Natural killer cell treated with Interleukin-12 subunit alpha and Interleukin-12 subunit beta and Interleukin-15 and Interleukin-18, amount 100 ng/mL, for 72 hours (primary cell): ENCODE results near the gene LSP1. TPM values are rescaled to one million over a fixed set of nuclear protein-coding genes. Genes with fewer than 3 reads are reported as not detected.
A peak's percentile ranks its signal among the peaks of the same experiment; 100 is the strongest.
"Not testable (repeated sequence)": the region's sequence is repeated elsewhere in the genome, so short reads cannot be mapped to it uniquely, and the experiment has no call there.

Experiments used
- ATAC-seq, 2 donors: fragments of 150-1000 bp; cut with Tn5 transposase in 1 of 2; sonication (Bioruptor Pico), chemical (Tn5 transposase) in 1 of 2; 2 replicates each; pipeline ENCODE4 v1.10.0; 2021
- DNase-seq: peaks from one replicate; pipeline ENCODE4 v3.0.0; 2022; ENCODE audit warnings: low spot score
- H3K27ac Mint-ChIP-seq, 2 donors: 1 replicate in 1 of 2; 2 replicates in 1 of 2; pipeline ENCODE4 v1.8.0; 2022; ENCODE audit warnings: mixed read lengths in 2 of 2, mild to moderate bottlenecking in 1 of 2, moderate library complexity in 1 of 2
- H3K27me3 Mint-ChIP-seq, 2 donors: 1 replicate in 1 of 2; 2 replicates in 1 of 2; pipeline ENCODE4 v1.8.0; 2022; ENCODE audit warnings: mixed read lengths in 2 of 2
- H3K36me3 Mint-ChIP-seq: one replicate; pipeline ENCODE4 v1.8.0; 2022; ENCODE audit warnings: mixed read lengths
- H3K4me1 Mint-ChIP-seq, 2 donors: 1 replicate in 1 of 2; 2 replicates in 1 of 2; pipeline ENCODE4 v1.8.0; 2022; ENCODE audit warnings: low read depth in 2 of 2, mixed read lengths in 2 of 2, mild to moderate bottlenecking in 1 of 2
- H3K4me3 Mint-ChIP-seq: one replicate; pipeline ENCODE4 v1.8.0; 2022; ENCODE audit warnings: mixed read lengths
- H3K9me3 Mint-ChIP-seq: 2 replicates; pipeline ENCODE4 v1.8.0; 2022; ENCODE audit warnings: mixed read lengths
- total RNA-seq, 2 donors: library from RNA; stranded (reverse); gene quantifications; one replicate each; pipeline ENCODE4 v1.2.3, GENCODE V29; 2022

LSP1 gene
- total RNA-seq, 2 donors from 2014 or later, result 240 to 358 TPM

- no peak for DNase-seq
- Mint-ChIP-seq H3K27me3 (no peaks in the 10 kb centered on the region), H3K4me1 (peaks cover 31 to 50% of the 10 kb centered on the region in 2 donors), H3K36me3 (no peaks in the 10 kb centered on the region), H3K27ac (peak overlapping the region in 1 of 2 donors; percentile 60), H3K9me3 (no peaks in the 10 kb centered on the region), H3K4me3 (no peak overlapping the region)
- no peak for ATAC-seq
These were observed 19.5 kb downstream of the LSP1 start for GRCh38 chr11:1872267-1872985.

- Mint-ChIP-seq H3K27me3 (no peaks in the 10 kb centered on the region), H3K4me3 (no peak overlapping the region), H3K4me1 (peaks cover 27 to 49% of the 10 kb centered on the region in 2 donors), H3K9me3 (no peaks in the 10 kb centered on the region), H3K27ac (peak overlapping the region in 1 of 2 donors; percentile 60), H3K36me3 (no peaks in the 10 kb centered on the region)
- ATAC-seq, result no peak
- DNase-seq, result no peak
These were observed 20.3 kb downstream of the LSP1 start for GRCh38 chr11:1873048-1873812.

GRCh38 chr11:1873813-1874150, 20.9 kb downstream of the LSP1 start:
- not testable (repeated sequence) for H3K4me3 Mint-ChIP-seq, H3K27me3 Mint-ChIP-seq, H3K9me3 Mint-ChIP-seq, DNase-seq, ATAC-seq, H3K36me3 Mint-ChIP-seq
- Mint-ChIP-seq H3K27ac (peak overlapping the region in 1 of 2 donors; percentile 60), H3K4me1 (peaks cover 25 to 47% of the 10 kb centered on the region in 2 donors)

GRCh38 chr11:1874441-1875092, 21.7 kb downstream of the LSP1 start:
- not testable (repeated sequence) for DNase-seq, H3K9me3 Mint-ChIP-seq, H3K36me3 Mint-ChIP-seq, H3K27ac Mint-ChIP-seq, H3K27me3 Mint-ChIP-seq, H3K4me3 Mint-ChIP-seq, ATAC-seq
- H3K4me1 Mint-ChIP-seq, result peaks cover 17 to 39% of the 10 kb centered on the region in 2 donors

- Mint-ChIP-seq H3K4me3 (no peak overlapping the region), H3K36me3 (no peaks in the 10 kb centered on the region), H3K27me3 (no peaks in the 10 kb centered on the region), H3K9me3 (no peaks in the 10 kb centered on the region), H3K4me1 (peaks cover 10 to 35% of the 10 kb centered on the region in 2 donors), H3K27ac (peak overlapping the region in 1 of 2 donors; percentile 54)
- no peak for ATAC-seq
- DNase-seq, result peak; percentile 38
These were observed 22.4 kb downstream of the LSP1 start for GRCh38 chr11:1875093-1875850.

GRCh38 chr11:1875851-1876301, 23.0 kb downstream of the LSP1 start:
- ATAC-seq, H3K4me3 Mint-ChIP-seq, H3K27ac Mint-ChIP-seq, H3K9me3 Mint-ChIP-seq, H3K27me3 Mint-ChIP-seq, H3K36me3 Mint-ChIP-seq: not testable (repeated sequence)
- peak; percentile 55 for DNase-seq
- H3K4me1 Mint-ChIP-seq, result peaks cover 4 to 33% of the 10 kb centered on the region in 2 donors

GRCh38 chr11:1876361-1877063, 23.6 kb downstream of the LSP1 start:
- H3K9me3 Mint-ChIP-seq, result no peaks in the 10 kb centered on the region
- peak; percentile 47 for DNase-seq
- no peak overlapping the region for H3K4me3 Mint-ChIP-seq
- no peaks in the 10 kb centered on the region for H3K27me3 Mint-ChIP-seq
- peaks cover 0 to 29% of the 10 kb centered on the region in 2 donors for H3K4me1 Mint-ChIP-seq
- no peaks in the 10 kb centered on the region for H3K36me3 Mint-ChIP-seq
- H3K27ac Mint-ChIP-seq, result no peak overlapping the region
- no peak for ATAC-seq

- no peaks in the 10 kb centered on the region for H3K27me3 Mint-ChIP-seq
- peak; percentile 54 for DNase-seq
- no peak overlapping the region for H3K27ac Mint-ChIP-seq
- H3K9me3 Mint-ChIP-seq, result no peaks in the 10 kb centered on the region
- H3K36me3 Mint-ChIP-seq, result no peaks in the 10 kb centered on the region
- H3K4me1 Mint-ChIP-seq, result peaks cover 0 to 25% of the 10 kb centered on the region in 2 donors
- no peak overlapping the region for H3K4me3 Mint-ChIP-seq
- no peak for ATAC-seq
These were observed 24.6 kb downstream of the LSP1 start for GRCh38 chr11:1877211-1878136.

- peak; percentile 56 for DNase-seq
- Mint-ChIP-seq H3K4me3 (no peak overlapping the region), H3K4me1 (peaks cover 0 to 17% of the 10 kb centered on the region in 2 donors), H3K36me3 (no peaks in the 10 kb centered on the region), H3K9me3 (no peaks in the 10 kb centered on the region), H3K27me3 (no peaks in the 10 kb centered on the region), H3K27ac (no peak overlapping the region)
- ATAC-seq, result no peak
These were observed 25.5 kb downstream of the LSP1 start for GRCh38 chr11:1878137-1879031.

- H3K27ac Mint-ChIP-seq, result no peak overlapping the region
- no peaks in the 10 kb centered on the region for H3K27me3 Mint-ChIP-seq
- H3K9me3 Mint-ChIP-seq, result no peaks in the 10 kb centered on the region
These were observed 26.6 kb downstream of the LSP1 start for GRCh38 chr11:1879342-1879940.

More at GRCh38 chr11:1879342-1879940, 26.6 kb downstream of the LSP1 start:
- DNase-seq (peak; percentile 59), ATAC-seq (no peak)
- no peaks in the 10 kb centered on the region for H3K36me3 Mint-ChIP-seq
- H3K4me3 Mint-ChIP-seq, result no peak overlapping the region
- H3K4me1 Mint-ChIP-seq, result peaks cover 0 to 14% of the 10 kb centered on the region in 2 donors
